HG03520 (cell line): ENCODE results near the gene VSNL1.
"Not testable (repeated sequence)": the region's sequence is repeated elsewhere in the genome, so short reads cannot be mapped to it uniquely, and the experiment has no call there.

Experiments
- ATAC-seq: cut with Tn5 transposase; IDR thresholded peaks from one replicate; pipeline ENCODE4 v1.9.1; 2021; ENCODE audit warnings: mild to moderate bottlenecking, moderate library complexity; ENCODE audit not compliant: unreplicated experiment

The VSNL1 gene

DNA sequence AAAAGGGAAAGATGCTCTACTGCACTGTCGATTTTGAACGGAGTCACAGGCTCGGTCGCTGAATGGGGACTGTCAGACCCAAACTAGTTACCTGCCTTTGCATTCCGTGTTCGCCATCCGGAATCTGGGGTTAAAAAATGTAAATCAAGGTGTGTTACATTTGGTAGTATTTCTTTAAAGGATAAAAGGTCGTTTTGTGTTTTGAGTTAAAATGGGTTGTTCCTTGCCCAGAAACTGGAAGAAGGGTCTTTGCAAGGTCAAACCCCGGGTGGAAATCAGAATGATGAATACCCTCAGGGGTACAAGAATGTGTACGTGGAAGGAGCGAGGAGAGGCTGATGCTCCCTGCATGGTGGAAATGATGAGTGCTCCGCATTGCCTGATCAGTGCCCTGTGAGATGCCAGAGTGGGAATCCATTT, 1.0 kb downstream of the VSNL1 start:
- no peak for ATAC-seq

DNA sequence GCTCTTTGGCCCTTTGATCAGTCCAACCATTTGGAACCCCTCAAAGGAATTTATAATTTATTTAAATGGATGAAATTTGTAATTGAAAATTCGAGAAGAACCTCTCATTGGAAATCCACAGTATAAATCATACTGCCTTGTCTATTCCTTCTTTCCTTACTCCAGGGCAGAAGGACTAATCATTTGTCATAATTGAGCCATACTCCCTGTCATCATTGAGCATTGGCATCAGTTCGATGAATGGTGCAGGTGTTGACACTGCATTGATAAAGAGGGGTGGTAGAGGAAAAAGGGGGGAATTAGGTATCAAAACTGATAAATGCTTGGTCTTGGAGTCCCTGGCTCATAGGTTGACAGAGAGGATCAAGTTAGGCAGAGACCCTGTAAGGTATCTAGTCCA, 2.0 kb downstream of the VSNL1 start:
- ATAC-seq: no peak

- ATAC-seq: no peak
These were observed 2.7 kb downstream of the VSNL1 start for GRCh38 chr2:17543131-17543660.

DNA sequence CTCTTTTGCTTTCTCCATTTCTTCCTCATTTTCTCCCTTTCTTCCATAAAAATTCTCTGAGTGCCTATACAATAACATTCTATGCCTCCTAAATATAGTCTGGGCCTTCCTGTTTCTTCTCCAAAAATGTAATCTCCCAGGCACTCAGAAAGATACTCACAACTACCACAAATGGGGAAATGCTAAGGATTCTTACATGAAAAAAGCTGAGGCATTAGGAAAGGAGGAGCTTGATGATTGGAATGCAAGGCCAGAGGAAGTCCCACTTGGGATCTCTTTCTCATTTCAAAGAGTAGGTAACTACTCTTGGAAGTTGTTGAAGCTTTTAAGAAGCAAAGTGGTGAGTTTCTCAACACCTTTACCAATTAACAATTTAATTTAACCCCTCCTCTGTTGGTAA, 3.4 kb downstream of the VSNL1 start:
- ATAC-seq: no peak

DNA sequence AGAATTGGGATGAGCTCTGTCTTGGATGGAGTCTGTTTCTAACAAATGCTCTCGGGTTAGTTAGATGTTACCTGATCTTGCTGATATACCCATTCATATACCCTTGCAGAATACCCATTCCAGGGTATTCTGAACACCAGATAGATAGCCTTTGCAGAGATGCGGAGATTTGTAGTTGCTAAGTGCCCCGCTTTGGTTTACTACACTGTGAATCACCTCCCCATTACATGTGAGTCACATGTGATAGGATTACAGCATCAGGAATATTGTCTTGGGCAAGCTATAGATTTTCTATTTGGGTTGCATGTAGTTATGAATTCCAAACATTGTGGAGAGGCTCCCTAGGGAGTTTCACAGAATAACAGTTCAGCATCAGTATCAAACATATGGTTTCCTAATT, 3.8 kb downstream of the VSNL1 start:
- no peak for ATAC-seq

GRCh38 chr2:17545680-17546613, 5.5 kb downstream of the VSNL1 start:
- ATAC-seq: no peak

GRCh38 chr2:17547237-17547636, 6.7 kb downstream of the VSNL1 start:
- ATAC-seq: no peak

DNA sequence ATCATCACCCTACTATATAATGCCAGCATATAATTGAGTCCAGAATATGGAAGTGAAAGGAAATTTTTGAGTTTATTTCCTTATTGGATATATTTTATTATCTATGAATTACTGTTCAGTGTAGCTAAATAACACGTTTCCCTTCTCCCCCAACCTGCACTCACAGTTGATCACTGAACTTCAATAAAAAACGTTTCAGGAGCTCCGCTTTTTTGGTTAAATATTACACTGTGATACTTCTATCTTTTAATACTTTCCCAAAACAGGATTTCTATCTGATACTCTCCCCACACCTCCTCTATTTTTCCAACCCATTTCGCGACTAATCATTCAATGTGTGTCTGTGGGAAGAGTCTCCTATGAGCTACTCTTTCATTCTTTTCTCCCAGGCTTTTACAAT, 7.2 kb downstream of the VSNL1 start:
- ATAC-seq: no peak

DNA sequence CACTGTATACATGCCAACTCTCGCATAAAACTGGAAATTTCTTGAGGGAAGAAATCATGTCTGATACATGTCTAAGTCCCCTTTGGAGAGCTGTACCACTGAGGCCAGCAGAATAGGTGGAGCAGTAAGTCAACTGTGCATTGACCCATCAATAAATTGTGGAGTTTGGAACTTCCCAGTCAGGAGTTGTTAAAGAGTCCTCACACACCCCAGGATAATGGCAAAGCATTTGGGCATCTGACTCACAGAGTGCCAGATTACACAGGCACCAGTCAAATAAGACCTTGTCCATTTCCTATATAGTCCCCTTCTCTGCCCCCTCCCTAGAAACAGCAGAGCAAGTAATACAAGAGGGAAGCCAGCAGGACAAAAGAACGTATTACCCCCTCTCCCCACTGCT, 10.4 kb downstream of the VSNL1 start:
- no peak for ATAC-seq

DNA sequence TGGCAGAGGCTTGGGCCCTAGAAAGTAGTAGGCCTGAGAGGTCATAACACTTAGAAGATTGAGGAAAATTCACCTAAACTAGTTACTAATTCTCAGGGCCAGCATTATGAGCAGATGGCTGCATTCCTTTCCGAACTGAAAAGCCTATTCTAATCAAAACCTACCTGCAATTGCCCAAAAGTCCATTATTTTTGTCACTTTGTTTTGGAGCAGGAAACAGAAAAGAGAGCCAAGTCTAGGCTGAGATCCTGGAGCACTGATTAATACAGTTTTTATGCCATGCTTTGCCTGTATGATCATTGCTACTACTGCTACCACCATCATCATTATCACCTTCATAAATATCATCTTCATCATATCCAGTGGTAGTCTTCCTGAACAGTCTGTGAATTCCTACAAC, 14.7 kb downstream of the VSNL1 start:
- no peak for ATAC-seq

DNA sequence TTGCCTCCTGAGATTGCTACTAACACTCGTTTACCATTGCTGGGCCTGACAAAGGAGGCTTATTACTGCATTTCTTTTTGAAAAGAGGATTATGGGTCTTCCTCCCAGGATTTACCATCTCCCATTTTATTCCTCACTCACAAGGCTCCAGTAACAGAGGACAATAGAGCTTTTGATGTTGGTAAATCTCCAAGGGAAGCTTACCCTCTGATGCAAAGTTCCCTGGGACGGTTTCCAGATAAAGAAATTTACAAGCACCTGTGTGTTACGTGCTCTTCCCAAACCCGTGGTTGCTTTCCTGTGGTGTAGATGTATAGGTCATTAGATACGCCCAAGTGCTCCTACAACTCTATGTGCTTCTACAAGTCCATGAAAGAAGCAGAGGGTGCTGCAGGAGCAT, 17.1 kb downstream of the VSNL1 start:
- no peak for ATAC-seq

- ATAC-seq: no peak
These were observed 17.6 kb downstream of the VSNL1 start for GRCh38 chr2:17558053-17558452.

DNA sequence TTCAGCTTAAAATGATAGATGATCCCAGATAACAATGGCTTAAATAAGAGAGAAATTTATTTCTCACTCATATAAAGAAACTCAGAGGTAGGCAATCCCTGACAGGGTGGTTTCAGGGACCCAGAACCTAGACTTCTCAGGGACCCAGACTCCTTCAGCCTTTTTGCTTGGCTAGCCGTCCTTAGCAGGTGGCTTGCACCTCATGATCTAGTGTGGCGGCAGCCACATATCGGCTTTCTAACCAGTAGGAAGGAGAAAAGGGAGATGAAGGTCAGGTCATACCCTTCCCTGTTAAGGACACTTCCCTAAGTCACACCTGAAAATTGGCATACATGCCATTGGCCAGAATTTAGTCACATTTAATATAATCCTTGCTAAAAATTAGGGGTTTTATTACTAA, 18.4 kb downstream of the VSNL1 start:
- ATAC-seq: no peak

DNA sequence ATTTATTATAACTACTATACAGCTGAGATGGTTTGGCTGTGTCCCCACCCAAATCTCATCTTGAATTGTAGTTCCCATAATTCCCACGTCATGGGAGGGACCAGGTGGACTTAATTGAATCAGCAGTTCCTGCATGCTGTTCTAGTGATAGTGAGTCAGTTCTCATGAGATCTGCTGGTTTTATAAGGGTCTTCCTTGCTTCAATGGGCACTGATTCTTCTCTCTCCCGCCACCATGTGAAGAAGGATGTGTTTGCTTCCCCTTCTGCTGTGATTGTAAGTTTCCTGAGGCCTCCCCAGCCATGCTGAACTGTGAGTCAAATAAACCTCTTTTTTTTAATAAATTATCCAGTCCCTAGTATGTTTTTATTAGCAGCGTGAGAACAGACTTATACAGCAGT, 25.2 kb downstream of the VSNL1 start:
- not testable (repeated sequence) for ATAC-seq

GRCh38 chr2:17571681-17572080, 31.2 kb downstream of the VSNL1 start:
- no peak for ATAC-seq

- ATAC-seq: no peak
These were observed 32.7 kb downstream of the VSNL1 start for GRCh38 chr2:17573085-17573803.

GRCh38 chr2:17573804-17574175, 33.3 kb downstream of the VSNL1 start:
- no peak for ATAC-seq

- no peak for ATAC-seq
These were observed 34.0 kb downstream of the VSNL1 start for GRCh38 chr2:17574406-17575073.

DNA sequence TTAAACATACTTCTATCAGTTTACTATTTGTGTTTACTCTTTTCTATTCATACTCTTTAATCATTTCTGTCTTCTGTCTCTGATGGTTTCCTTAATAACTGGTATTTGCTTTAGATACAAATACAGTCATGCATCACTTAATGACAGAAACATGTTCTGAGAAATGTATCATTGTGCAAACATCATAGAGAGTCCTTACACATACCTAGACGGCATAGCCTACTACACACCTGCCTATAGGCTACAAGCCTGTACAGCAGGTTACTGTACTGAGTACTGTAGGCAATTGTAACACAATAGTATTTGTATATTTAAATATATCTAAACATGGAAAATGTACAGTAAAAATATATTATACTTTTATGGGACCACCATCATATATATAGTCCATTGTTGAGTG, 36.3 kb downstream of the VSNL1 start:
- ATAC-seq: no peak

GRCh38 chr2:17578466-17578928, 38.0 kb downstream of the VSNL1 start:
- ATAC-seq: peak; percentile 82

- ATAC-seq: no peak
These were observed 39.3 kb downstream of the VSNL1 start for GRCh38 chr2:17579605-17580318.
